Right lobe of liver (tissue), 4 donors: ENCODE measurements around the gene RSPH10B2.
"Not testable (repeated sequence)": the region's sequence is repeated elsewhere in the genome, so short reads cannot be mapped to it uniquely, and the experiment has no call there.

Experiments used
- POLR2A ChIP-seq: fragments of 450-650 bp; IDR thresholded peaks from one replicate; pipeline ENCODE4 v1.6.1; 2017; ENCODE audit warnings: antibody characterized with exemption, mild to moderate bottlenecking
- TF ChIP-seq, protein P1 (sequence below), 4 donors: fragments of 200-600 bp in 3 of 4; fragments of 450-650 bp in 1 of 4; IDR thresholded peaks; one replicate each; pipeline versions ENCODE4 v1.5.1 to v1.8.0; 2016 to 2022; ENCODE audit warnings: antibody characterized with exemption in 4 of 4, mild to moderate bottlenecking in 2 of 4
- donor health status: DM: no; HTN: no; CAD: no.
- donor health status: DM: no; HTN: no; CAD: no.
- donor health status: DM: no; HTN: yes; CAD: no.

DNA sequence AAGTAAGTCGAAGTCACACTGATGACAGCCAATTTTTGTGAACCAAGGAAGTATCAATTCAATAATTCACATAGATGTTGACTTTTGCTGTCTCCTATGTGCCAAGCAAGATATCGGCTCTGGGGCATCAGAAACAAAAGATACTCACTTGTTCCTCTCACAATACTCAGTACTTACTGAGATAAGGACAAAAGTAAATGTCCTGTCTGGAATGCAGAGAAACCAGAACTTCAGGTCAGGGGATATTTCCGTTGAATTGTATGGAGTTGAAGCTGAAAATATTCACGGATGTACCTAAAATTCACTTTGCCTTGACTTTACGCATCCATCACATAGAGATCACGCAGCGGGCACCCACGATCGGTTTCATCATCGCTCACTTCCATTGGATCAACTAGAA, 83.2 kb downstream of the RSPH10B2 start:
- TF ChIP-seq, protein P1, sequence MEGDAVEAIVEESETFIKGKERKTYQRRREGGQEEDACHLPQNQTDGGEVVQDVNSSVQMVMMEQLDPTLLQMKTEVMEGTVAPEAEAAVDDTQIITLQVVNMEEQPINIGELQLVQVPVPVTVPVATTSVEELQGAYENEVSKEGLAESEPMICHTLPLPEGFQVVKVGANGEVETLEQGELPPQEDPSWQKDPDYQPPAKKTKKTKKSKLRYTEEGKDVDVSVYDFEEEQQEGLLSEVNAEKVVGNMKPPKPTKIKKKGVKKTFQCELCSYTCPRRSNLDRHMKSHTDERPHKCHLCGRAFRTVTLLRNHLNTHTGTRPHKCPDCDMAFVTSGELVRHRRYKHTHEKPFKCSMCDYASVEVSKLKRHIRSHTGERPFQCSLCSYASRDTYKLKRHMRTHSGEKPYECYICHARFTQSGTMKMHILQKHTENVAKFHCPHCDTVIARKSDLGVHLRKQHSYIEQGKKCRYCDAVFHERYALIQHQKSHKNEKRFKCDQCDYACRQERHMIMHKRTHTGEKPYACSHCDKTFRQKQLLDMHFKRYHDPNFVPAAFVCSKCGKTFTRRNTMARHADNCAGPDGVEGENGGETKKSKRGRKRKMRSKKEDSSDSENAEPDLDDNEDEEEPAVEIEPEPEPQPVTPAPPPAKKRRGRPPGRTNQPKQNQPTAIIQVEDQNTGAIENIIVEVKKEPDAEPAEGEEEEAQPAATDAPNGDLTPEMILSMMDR (IDR thresholded peaks at IDR 0.05), result not testable (repeated sequence)
- not testable (repeated sequence) for TF ChIP-seq POLR2A
